GM12878 (cell line): ENCODE data around the gene RBM48. TPM values are rescaled to one million over a fixed set of nuclear protein-coding genes. Genes with fewer than 3 reads are reported as not detected.

Experiments
- ATAC-seq: fragments of 200-7000 bp; cut with Tn5 transposase; 3 replicates; pipeline ENCODE4 v1.9.1; 2020; ENCODE audit warnings: mild to moderate bottlenecking, moderate library complexity
- BruUV-seq: library from RNA; stranded (reverse); fragments of 400-500 nt; replicated peaks from 2 replicates; lab custom pipeline; 2021; lab: Mats Ljungman, UMichigan
- CTCF ChIA-PET: fragments of 300-600 bp; sonication (Branson Sonifier 250); formaldehyde crosslinking; extraction: SDS; loops from one replicate; lab custom pipeline; 2021; ENCODE audit warnings: inconsistent platforms; lab: Yijun Ruan, JAX
- POLR2A ChIA-PET: fragments of 350-600 bp; formaldehyde crosslinking; extraction: SDS; loops from one replicate; lab custom pipeline; 2021; ENCODE audit warnings: inconsistent platforms; lab: Charles Lee
- RAD21 ChIA-PET: fragments of 300-600 bp; sonication (Branson Sonifier 250); formaldehyde crosslinking; loops from one replicate; lab custom pipeline; 2023; ENCODE audit warnings: antibody characterized with exemption; ENCODE audit not compliant: unreplicated experiment; lab: Charles Lee
- SMC1A ChIA-PET: fragments of 300-600 bp; sonication (Branson Sonifier 250); formaldehyde crosslinking; loops from one replicate; lab custom pipeline; 2023; ENCODE audit not compliant: unreplicated experiment, uncharacterized antibody; lab: Charles Lee
- DNase-seq: peaks from one replicate; pipeline ENCODE4 v3.0.0-alpha.2; 2011; ENCODE audit warnings: low read depth, low spot score
- FAIRE-seq: peaks from 3 replicates; lab custom pipeline; 2011; peaks lifted over from hg19 to GRCh38; lab: Jason Lieb, UNC
- H2AFZ ChIP-seq: 2 replicates; pipeline ENCODE4 v1.6.0; 2011; ENCODE audit warnings: low read depth, low read length, control low read depth; ENCODE audit not compliant: control insufficient read depth
- H3K27ac ChIP-seq: 2 replicates; pipeline ENCODE4 v1.5.1; 2011; ENCODE audit warnings: control low read depth; ENCODE audit not compliant: control insufficient read depth, insufficient read depth
- H3K27me3 ChIP-seq, 2 experiments: replicated peaks in 1 of 2; 2 replicates each; pipeline versions ENCODE4 v1.6.0 to v1.6.1; 2011; ENCODE audit warnings: low read length in 1 of 2; ENCODE audit not compliant: control insufficient read depth in 2 of 2, insufficient read depth in 2 of 2
- H3K36me3 ChIP-seq, 2 experiments: 2 replicates each; pipeline ENCODE4 v1.5.1; 2011; ENCODE audit warnings: low read length in 1 of 2; ENCODE audit not compliant: control insufficient read depth in 2 of 2, insufficient read depth in 2 of 2
- H3K4me1 ChIP-seq: 2 replicates; pipeline ENCODE4 v1.6.1; 2011; ENCODE audit warnings: mild to moderate bottlenecking, low read length, moderate library complexity, mixed read lengths; ENCODE audit not compliant: control insufficient read depth, insufficient read depth
- H3K4me2 ChIP-seq: 2 replicates; pipeline ENCODE4 v1.6.0; 2011; ENCODE audit warnings: control low read depth; ENCODE audit not compliant: control insufficient read depth, insufficient read depth
- H3K4me3 ChIP-seq: fragments of 200-600 bp; sonication (generic); 2 replicates; pipeline ENCODE4 v1.5.1; 2016
- H3K79me2 ChIP-seq: 2 replicates; pipeline ENCODE4 v1.6.0; 2011; ENCODE audit warnings: low read length; ENCODE audit not compliant: control insufficient read depth, insufficient read depth
- H3K9ac ChIP-seq: 2 replicates; pipeline ENCODE4 v1.8.0; 2011; ENCODE audit warnings: low read length, control low read depth, mixed read lengths; ENCODE audit not compliant: control insufficient read depth, insufficient read depth
- H3K9me3 ChIP-seq: replicated peaks from 3 replicates; pipeline ENCODE4 v1.5.1; 2011; ENCODE audit warnings: mild to moderate bottlenecking, low read length; ENCODE audit not compliant: control insufficient read depth, insufficient read depth
- H4K20me1 ChIP-seq: 2 replicates; pipeline ENCODE4 v1.6.0; 2011; ENCODE audit not compliant: control insufficient read depth, insufficient read depth
- BACH1 ChIP-seq: fragments of 450-650 bp; IDR thresholded peaks from 2 replicates; pipeline ENCODE4 v1.6.1; 2017; ENCODE audit warnings: mild to moderate bottlenecking, borderline replicate concordance
- BRCA1 ChIP-seq: IDR thresholded peaks from 2 replicates; pipeline ENCODE4 v1.6.1; 2011; ENCODE audit warnings: low read depth, low read length, improper control_type of control experiment
- HDGF ChIP-seq: fragments of 450-650 bp; IDR thresholded peaks from 2 replicates; pipeline ENCODE4 v1.6.1; 2016; ENCODE audit warnings: antibody characterized with exemption
- KAT2A ChIP-seq: conservative IDR thresholded peaks from 2 replicates; pipeline ENCODE4 v1.6.1; 2011; ENCODE audit warnings: low read depth, low read length; ENCODE audit not compliant: control insufficient read depth
- MTA3 ChIP-seq: IDR thresholded peaks from 2 replicates; pipeline ENCODE4 v1.6.1; 2012; ENCODE audit warnings: low read length, inconsistent platforms, borderline replicate concordance
- MYB ChIP-seq: fragments of 150-350 bp; IDR thresholded peaks from 2 replicates; pipeline ENCODE4 v1.6.1; 2014; ENCODE audit warnings: mild to moderate bottlenecking, low read depth, low read length, borderline replicate concordance
- NR2F1 ChIP-seq: fragments of 450-650 bp; conservative IDR thresholded peaks from 2 replicates; pipeline ENCODE4 v1.6.1; 2017; ENCODE audit warnings: mild to moderate bottlenecking
- RAD21 ChIP-seq: IDR thresholded peaks from 2 replicates; pipeline ENCODE4 v1.6.1; 2011; ENCODE audit warnings: mild to moderate bottlenecking, low read depth, low read length, moderate library complexity; ENCODE audit not compliant: insufficient read depth
- SIN3A ChIP-seq: IDR thresholded peaks from 2 replicates; pipeline ENCODE4 v1.6.1; 2012; ENCODE audit warnings: low read depth, low read length, improper control_type of control experiment
- SREBF1 ChIP-seq: IDR thresholded peaks from 2 replicates; pipeline ENCODE4 v1.6.1; 2012; ENCODE audit warnings: mild to moderate bottlenecking, low read length
- SREBF2 ChIP-seq: IDR thresholded peaks from 2 replicates; pipeline ENCODE4 v1.6.1; 2012; ENCODE audit warnings: mild to moderate bottlenecking, low read length
- ZNF207 ChIP-seq: fragments of 450-650 bp; IDR thresholded peaks from 2 replicates; pipeline ENCODE4 v1.6.1; 2014; ENCODE audit warnings: antibody characterized with exemption, mild to moderate bottlenecking, borderline replicate concordance
- ZNF622 ChIP-seq: fragments of 450-650 bp; IDR thresholded peaks from 2 replicates; pipeline ENCODE4 v1.6.1; 2017; ENCODE audit warnings: mild to moderate bottlenecking, inconsistent platforms
- WGBS: methylation state at CpG from one replicate; pipeline ENCODE4 v1.1.6; 2016; ENCODE audit warnings: low lambda C conversion rate; ENCODE audit not compliant: insufficient replicate concordance, insufficient coverage; ENCODE audit errors: missing lambda C conversion rate; 5-methylcytosine and 5-hydroxymethylcytosine counted together
- in situ Hi-C: fragments of 300-500 bp; cut with MboI; formaldehyde crosslinking; loops from 9 replicates; pipeline ENCODE4 v1.14.3; 2018; ENCODE audit warnings: mixed read lengths
- intact Hi-C: fragments of 100-400 bp; cut with micrococcal nuclease; formaldehyde crosslinking; loops from one replicate; pipeline ENCODE4 v1.14.2; 2022; ENCODE audit not compliant: unreplicated experiment
- polyA plus RNA-seq, 11 experiments: library from polyadenylated mRNA; depleted of rRNA in 4 of 11; unstranded in 6 of 11; stranded (reverse) in 5 of 11; fragments of >200 nt; fragmentation: Nextera tagmentation in 4 of 11; fragmentation: Illumina TruSeq in 1 of 11; extraction: Ambion mirVana in 4 of 11; extraction: Trizol in 1 of 11; gene quantifications; 1 replicate in 1 of 11; 2 replicates in 10 of 11; pipeline versions ENCODE4 v1.2.1 to v1.2.3, GENCODE V29; 2011 to 2016; ENCODE audit warnings: inconsistent platforms in 2 of 11, missing spikeins in 2 of 11, low read depth in 1 of 11
- total RNA-seq, 4 experiments: library from RNA; depleted of rRNA in 3 of 4; stranded (reverse); fragments of >200 nt in 3 of 4; fragmentation: Illumina TruSeq in 1 of 4; extraction: Trizol in 1 of 4; gene quantifications; 2 replicates each; pipeline versions ENCODE4 v1.2.1 to v1.2.3, GENCODE V29; 2013 to 2021
- TF ChIP-seq, protein P1 (sequence below): IDR thresholded peaks from 2 replicates; pipeline ENCODE4 v1.6.1; 2011; ENCODE audit warnings: low read depth, low read length, improper control_type of control experiment, borderline replicate concordance
- TF ChIP-seq, protein P2 (sequence below): IDR thresholded peaks from 2 replicates; pipeline ENCODE4 v1.6.1; 2011; ENCODE audit warnings: low read depth, mild to moderate bottlenecking, low read length, moderate library complexity, borderline replicate concordance; ENCODE audit errors: extremely low read depth
- TF ChIP-seq, protein P3 (sequence below): IDR thresholded peaks from 2 replicates; pipeline ENCODE4 v1.6.1; 2011; ENCODE audit warnings: mild to moderate bottlenecking, low read depth, low read length, moderate library complexity; ENCODE audit not compliant: insufficient replicate concordance

The RBM48 gene
- total and polyA plus RNA-seq, 10 of the 15 experiments (the other 5 are each of a cell fraction or from before 2014, with no cell fraction given), result 8.5 to 14.7 (median 11.6) TPM

DNA sequence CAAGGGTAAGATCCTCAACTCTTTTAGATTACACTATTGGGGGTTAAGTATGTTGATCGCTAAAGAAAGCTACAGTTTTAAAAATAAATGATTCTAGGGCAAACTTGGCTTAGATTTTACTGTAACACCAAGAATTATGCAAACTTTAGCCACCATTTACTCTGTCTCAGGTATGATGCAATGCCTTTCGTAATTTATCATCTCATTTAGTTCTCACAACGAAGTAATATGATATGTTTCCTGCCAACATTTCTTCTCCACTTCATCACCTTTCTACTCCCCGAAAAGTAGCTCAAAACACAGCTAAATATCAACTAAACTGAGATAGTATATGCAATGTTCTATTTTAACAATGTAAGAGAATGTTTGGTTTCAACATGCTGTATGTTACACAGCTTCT is 40.5 kb downstream of the RBM48 start:
- Histone ChIP-seq H2AFZ (no peak overlapping the region), H3K9me3 (no peaks in the 10 kb centered on the region), H3K4me3 (no peak overlapping the region), H3K4me2 (no peak overlapping the region), H4K20me1 (no peaks in the 10 kb centered on the region), H3K9ac (no peak overlapping the region), H3K36me3 (peaks cover 8 to 31% of the 10 kb centered on the region in 2 experiments), H3K79me2 (no peaks in the 10 kb centered on the region), H3K27me3 (no peaks in the 10 kb centered on the region), H3K4me1 (no peaks in the 10 kb centered on the region), H3K27ac (no peak overlapping the region)
- BruUV-seq, result no TSS peak
- intact Hi-C loops (no loop called here), in situ Hi-C loops (no loop called here)
- ChIA-PET SMC1A (no interaction called here), CTCF (interaction anchor here (0.8 to 0.9 kb wide), 2 partner anchors 9 to 12 kb away, joined by 3 to 4 read pairs; no protein-coding TSS in a partner anchor), POLR2A (interaction anchor here (0.7 to 1.2 kb wide), 2 partner anchors 8 to 1556 kb away, joined by 3 to 6 read pairs; no protein-coding TSS in a partner anchor), RAD21 (no interaction called here)
- no peak for FAIRE-seq
- no peak for TF ChIP-seq BRCA1
- no peak for TF ChIP-seq SREBF2
- TF ChIP-seq KAT2A, result no peak
- TF ChIP-seq BACH1, result no peak
- no peak for TF ChIP-seq HDGF
- no peak for TF ChIP-seq MTA3
- TF ChIP-seq, protein P1, sequence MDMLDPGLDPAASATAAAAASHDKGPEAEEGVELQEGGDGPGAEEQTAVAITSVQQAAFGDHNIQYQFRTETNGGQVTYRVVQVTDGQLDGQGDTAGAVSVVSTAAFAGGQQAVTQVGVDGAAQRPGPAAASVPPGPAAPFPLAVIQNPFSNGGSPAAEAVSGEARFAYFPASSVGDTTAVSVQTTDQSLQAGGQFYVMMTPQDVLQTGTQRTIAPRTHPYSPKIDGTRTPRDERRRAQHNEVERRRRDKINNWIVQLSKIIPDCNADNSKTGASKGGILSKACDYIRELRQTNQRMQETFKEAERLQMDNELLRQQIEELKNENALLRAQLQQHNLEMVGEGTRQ, result no peak
- TF ChIP-seq ZNF622, result no peak
- TF ChIP-seq, protein P2, sequence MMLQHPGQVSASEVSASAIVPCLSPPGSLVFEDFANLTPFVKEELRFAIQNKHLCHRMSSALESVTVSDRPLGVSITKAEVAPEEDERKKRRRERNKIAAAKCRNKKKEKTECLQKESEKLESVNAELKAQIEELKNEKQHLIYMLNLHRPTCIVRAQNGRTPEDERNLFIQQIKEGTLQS, result no peak
- TF ChIP-seq SIN3A, result no peak
- TF ChIP-seq MYB, result no peak
- TF ChIP-seq, protein P3, sequence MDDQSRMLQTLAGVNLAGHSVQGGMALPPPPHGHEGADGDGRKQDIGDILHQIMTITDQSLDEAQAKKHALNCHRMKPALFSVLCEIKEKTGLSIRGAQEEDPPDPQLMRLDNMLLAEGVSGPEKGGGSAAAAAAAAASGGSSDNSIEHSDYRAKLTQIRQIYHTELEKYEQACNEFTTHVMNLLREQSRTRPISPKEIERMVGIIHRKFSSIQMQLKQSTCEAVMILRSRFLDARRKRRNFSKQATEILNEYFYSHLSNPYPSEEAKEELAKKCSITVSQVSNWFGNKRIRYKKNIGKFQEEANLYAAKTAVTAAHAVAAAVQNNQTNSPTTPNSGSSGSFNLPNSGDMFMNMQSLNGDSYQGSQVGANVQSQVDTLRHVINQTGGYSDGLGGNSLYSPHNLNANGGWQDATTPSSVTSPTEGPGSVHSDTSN, result no peak
- no peak for TF ChIP-seq ZNF207
- no peak for TF ChIP-seq NR2F1
- no peak for TF ChIP-seq RAD21
- no peak for TF ChIP-seq SREBF1
- no peak for ATAC-seq
- WGBS, result 81% methylated on average over 4 of the region's 4 CpGs
- DNase-seq, result no peak
